ENCODE data around the gene CDC37L1.

- peak in 2 of 7 experiments; percentile 9 to 14 for TF ChIP-seq CTCF (IDR thresholded peaks at IDR 0.05)
- no peak for TF ChIP-seq POLR2A (IDR thresholded peaks at IDR 0.05)
Observed at GRCh38 chr9:4640027-4640426, 39.3 kb upstream of the CDC37L1 start.
